OCI-LY3 (cell line): ENCODE results near the gene APAF1.

Source experiments
- CTCF ChIP-seq: fragments of 200-600, 300-600 bp; sonication (generic); IDR thresholded peaks from 2 replicates; pipeline ENCODE4 v1.5.1; 2014; ENCODE audit warnings: antibody characterized with exemption, low read length, low read depth
- EZH2phosphoT487 ChIP-seq: fragments of 200-600 bp; shearing (Covaris generic); IDR thresholded peaks from 2 replicates; pipeline ENCODE4 v1.6.1; 2018; ENCODE audit warnings: antibody characterized with exemption, mixed run types, low read depth

- TF ChIP-seq CTCF (no peak), EZH2phosphoT487 (no peak)
These were observed 34.0 kb downstream of the APAF1 start for GRCh38 chr12:98678946-98679610.
